WTC11 (cell line): ENCODE data around the gene IFNAR1.

Source experiments
- AR ChIP-seq: fragments of 250-450 bp; sonication (Bioruptor Pico); IDR thresholded peaks from 2 replicates; pipeline ENCODE4 v1.9.0; 2021; ENCODE audit warnings: mild to moderate bottlenecking
- CTCF ChIP-seq: fragments of 200-600 bp; IDR thresholded peaks from 2 replicates; pipeline ENCODE4 v1.8.0; 2022; ENCODE audit warnings: antibody characterized with exemption
- FOXJ3 ChIP-seq: sonication (generic); formaldehyde crosslinking; IDR thresholded peaks from 2 replicates; pipeline ENCODE4 v1.9.0; 2021; ENCODE audit warnings: missing genetic modification reagents, mild to moderate bottlenecking, borderline replicate concordance
- HMGXB4 ChIP-seq: sonication (generic); formaldehyde crosslinking; IDR thresholded peaks from 2 replicates; pipeline ENCODE4 v1.8.1; 2023; ENCODE audit warnings: mild to moderate bottlenecking, moderate library complexity, missing genetic modification reagents
- KAT7 ChIP-seq: sonication (generic); formaldehyde crosslinking; IDR thresholded peaks from 2 replicates; pipeline ENCODE4 v1.8.1; 2023; ENCODE audit warnings: missing genetic modification reagents, mild to moderate bottlenecking, borderline replicate concordance
- NFYB ChIP-seq: sonication (generic); formaldehyde crosslinking; conservative IDR thresholded peaks from 2 replicates; pipeline ENCODE4 v1.8.0; 2022; ENCODE audit warnings: low read depth, missing genetic modification reagents
- SP1 ChIP-seq: sonication (generic); formaldehyde crosslinking; conservative IDR thresholded peaks from 2 replicates; pipeline ENCODE4 v1.8.1; 2022; ENCODE audit warnings: missing genetic modification reagents
- USF2 ChIP-seq: sonication (generic); formaldehyde crosslinking; IDR thresholded peaks from 2 replicates; pipeline ENCODE4 v1.8.1; 2023; ENCODE audit warnings: mild to moderate bottlenecking, missing genetic modification reagents, moderate library complexity
- ZNF512 ChIP-seq: sonication (generic); formaldehyde crosslinking; IDR thresholded peaks from 2 replicates; pipeline ENCODE4 v1.8.1; 2022; ENCODE audit warnings: missing genetic modification reagents, borderline replicate concordance
- TF ChIP-seq, protein P1 (sequence below): sonication (generic); formaldehyde crosslinking; IDR thresholded peaks from 2 replicates; pipeline ENCODE4 v1.8.1; 2023; ENCODE audit warnings: mild to moderate bottlenecking, missing genetic modification reagents, moderate library complexity
- TF ChIP-seq, protein P2 (sequence below): sonication (generic); formaldehyde crosslinking; conservative IDR thresholded peaks from 2 replicates; pipeline ENCODE4 v1.8.1; 2023; ENCODE audit warnings: mild to moderate bottlenecking, low read depth, missing genetic modification reagents, moderate library complexity
- TF ChIP-seq, protein P3 (sequence below): sonication (generic); formaldehyde crosslinking; IDR thresholded peaks from 2 replicates; pipeline ENCODE4 v1.8.0; 2023; ENCODE audit warnings: missing genetic modification reagents

GRCh38 chr21:33373451-33373850 lies 48.7 kb downstream of the IFNAR1 start:
- no peak for TF ChIP-seq CTCF
- no peak for TF ChIP-seq KAT7 (CRISPR knock-in tag)
- TF ChIP-seq AR (CRISPR knock-in tag) = no peak
- TF ChIP-seq, protein P1, sequence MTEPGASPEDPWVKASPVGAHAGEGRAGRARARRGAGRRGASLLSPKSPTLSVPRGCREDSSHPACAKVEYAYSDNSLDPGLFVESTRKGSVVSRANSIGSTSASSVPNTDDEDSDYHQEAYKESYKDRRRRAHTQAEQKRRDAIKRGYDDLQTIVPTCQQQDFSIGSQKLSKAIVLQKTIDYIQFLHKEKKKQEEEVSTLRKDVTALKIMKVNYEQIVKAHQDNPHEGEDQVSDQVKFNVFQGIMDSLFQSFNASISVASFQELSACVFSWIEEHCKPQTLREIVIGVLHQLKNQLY = no peak
- TF ChIP-seq, protein P2, sequence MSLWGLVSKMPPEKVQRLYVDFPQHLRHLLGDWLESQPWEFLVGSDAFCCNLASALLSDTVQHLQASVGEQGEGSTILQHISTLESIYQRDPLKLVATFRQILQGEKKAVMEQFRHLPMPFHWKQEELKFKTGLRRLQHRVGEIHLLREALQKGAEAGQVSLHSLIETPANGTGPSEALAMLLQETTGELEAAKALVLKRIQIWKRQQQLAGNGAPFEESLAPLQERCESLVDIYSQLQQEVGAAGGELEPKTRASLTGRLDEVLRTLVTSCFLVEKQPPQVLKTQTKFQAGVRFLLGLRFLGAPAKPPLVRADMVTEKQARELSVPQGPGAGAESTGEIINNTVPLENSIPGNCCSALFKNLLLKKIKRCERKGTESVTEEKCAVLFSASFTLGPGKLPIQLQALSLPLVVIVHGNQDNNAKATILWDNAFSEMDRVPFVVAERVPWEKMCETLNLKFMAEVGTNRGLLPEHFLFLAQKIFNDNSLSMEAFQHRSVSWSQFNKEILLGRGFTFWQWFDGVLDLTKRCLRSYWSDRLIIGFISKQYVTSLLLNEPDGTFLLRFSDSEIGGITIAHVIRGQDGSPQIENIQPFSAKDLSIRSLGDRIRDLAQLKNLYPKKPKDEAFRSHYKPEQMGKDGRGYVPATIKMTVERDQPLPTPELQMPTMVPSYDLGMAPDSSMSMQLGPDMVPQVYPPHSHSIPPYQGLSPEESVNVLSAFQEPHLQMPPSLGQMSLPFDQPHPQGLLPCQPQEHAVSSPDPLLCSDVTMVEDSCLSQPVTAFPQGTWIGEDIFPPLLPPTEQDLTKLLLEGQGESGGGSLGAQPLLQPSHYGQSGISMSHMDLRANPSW = no peak
- TF ChIP-seq SP1 (CRISPR knock-in tag) = no peak
- TF ChIP-seq ZNF512 = no peak
- no peak for TF ChIP-seq NFYB (CRISPR knock-in tag)
- TF ChIP-seq USF2 (CRISPR knock-in tag) = no peak
- no peak for TF ChIP-seq HMGXB4 (CRISPR knock-in tag)
- no peak for TF ChIP-seq FOXJ3 (CRISPR knock-in tag)
- TF ChIP-seq, protein P3, sequence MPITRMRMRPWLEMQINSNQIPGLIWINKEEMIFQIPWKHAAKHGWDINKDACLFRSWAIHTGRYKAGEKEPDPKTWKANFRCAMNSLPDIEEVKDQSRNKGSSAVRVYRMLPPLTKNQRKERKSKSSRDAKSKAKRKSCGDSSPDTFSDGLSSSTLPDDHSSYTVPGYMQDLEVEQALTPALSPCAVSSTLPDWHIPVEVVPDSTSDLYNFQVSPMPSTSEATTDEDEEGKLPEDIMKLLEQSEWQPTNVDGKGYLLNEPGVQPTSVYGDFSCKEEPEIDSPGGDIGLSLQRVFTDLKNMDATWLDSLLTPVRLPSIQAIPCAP (CRISPR knock-in tag) = no peak
